ENCODE data around the gene ANKS1B.
"Not testable (repeated sequence)": the region's sequence is repeated elsewhere in the genome, so short reads cannot be mapped to it uniquely, and the experiment has no call there.

ANKS1B gene

DNA sequence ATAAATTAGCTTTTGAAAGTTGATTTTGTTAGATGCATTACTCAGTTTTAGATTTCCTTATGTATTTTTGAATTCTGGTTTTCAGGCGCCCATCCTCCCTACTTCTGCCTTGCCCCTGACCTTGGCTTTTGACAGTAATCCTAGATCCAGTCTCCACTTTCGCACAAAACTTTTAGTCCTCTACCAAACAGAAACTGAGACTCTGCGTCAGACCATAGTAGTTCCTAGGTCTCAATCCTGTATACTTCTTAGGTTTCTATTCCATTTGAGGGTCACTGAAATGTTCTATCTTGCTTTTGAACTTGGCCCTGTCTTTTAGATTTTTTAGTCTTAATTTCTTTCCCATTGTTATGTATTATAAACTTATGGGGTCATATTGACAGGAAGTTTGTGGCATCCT is 645.1 kb downstream of the ANKS1B start:
- DNase-seq, result no peak

DNA sequence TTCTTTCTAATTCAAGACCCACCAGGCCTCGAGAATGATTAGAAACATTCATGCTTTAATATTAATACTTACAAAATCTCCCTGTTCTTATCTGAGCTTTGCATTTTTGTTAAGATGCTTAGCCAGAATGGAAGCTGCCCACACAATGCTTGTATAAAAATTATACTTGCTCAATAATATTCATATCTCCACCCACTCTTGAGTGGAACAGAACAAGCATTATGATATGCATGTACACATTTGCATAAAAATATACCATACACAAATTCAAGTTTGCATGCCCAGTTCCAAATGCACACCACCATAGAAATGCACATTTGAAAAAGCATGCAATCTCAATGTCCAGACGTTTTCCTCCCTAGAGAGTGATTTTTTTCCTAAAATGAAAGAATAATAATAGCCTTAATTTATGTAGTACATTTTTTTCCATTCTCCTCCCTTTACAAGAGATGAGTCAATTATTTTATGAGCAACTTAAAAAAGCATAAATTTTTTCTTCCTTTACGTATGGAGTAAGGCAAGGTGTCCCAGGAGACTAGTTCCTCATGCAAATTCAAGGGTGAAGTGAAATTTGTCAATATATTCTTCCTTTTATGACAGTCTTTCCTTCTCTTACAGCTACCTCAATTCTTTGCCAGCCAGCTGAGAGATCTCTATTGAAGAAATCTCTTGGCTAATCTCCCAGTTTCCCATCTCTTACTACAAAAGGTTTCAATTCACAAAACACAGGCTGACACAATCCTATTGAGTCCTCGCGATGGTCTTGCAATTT is 650.3 kb downstream of the ANKS1B start:
- no peak for DNase-seq

DNA sequence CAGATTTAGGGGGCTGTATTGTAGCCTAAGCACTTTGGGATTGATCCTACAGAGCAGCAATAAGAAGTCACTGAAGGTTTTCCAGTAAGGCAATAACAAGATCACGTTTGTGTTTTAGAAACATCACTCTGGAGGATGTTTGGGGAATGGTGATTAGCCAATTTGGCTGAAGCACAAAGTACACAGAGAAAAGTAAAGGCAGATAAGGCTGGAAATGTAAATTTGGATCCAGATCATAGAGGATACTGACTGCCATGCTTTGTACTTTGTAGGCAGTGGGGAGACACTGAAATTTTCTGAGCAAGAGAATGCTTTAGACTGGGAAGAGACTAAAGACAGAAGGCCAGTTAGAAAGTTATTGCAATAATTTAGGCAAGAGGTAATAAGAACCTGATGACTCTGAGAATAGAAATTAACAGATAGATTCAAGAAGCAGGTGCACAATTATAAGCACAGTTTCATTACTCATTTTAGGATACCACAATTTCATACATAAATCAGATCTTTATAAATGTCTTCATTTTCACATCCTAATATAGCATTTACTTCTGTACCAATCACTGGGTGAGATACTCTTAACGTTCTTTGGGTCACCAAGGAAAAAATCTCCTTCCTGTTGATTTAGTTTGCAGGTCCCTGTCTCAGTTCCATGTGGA is 651.7 kb downstream of the ANKS1B start:
- DNase-seq, result no peak

DNA sequence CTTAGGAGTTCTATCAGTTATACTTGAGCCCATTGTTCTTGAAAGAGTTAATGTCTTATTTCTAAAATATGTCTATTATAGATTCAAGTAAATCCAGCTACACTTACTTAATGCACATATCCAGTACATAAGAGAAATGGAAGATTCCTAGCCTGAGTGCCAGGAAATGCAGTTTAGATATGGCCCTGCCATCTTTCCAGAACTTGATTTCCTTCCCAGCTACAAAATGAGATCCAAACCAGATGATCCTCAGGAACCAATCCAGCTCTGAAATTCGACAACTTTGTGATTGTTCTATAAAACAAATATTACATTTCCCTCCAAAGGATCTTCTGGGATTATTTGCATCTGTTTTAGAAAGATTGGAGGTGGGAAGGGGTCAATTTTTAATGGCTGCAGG is 654.5 kb downstream of the ANKS1B start:
- no peak for DNase-seq

DNA sequence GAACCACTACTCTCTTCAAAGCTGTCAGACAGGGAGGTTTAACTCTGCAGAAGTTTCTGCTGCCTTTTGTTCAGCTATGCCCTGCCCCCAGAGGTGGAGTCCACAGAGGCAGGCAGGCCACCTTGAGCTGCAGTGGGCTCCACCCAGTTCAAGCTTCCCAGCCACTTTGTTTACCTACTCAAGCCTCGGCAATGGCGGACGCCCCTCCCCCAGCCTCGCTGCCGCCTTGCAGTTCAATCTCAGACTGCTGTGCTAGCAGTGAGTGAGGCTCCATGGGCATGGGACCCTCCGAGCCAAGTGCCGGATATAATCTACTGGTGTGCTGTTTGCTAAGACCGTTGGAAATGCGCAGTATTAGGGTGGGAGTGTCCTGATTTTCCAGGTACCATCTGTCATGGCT is 663.5 kb downstream of the ANKS1B start:
- not testable (repeated sequence) for DNase-seq

DNA sequence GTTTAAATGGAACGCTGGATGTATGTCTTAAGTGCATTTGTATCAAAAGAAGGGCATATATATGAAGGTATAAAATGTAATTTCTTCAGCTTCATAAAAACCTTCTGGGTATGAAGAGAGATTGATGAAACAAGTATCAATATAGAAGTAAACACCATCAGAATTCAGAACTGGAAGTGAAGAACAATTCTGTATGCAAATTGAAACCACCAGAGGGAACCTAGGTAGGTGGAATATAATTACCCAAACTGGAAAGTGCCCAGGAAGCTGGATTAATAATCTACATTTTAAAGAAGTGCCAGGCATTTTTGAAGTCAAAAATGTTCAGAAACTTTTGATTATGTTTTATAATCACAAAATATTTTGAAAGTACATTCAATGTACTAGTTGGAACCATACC is 673.4 kb downstream of the ANKS1B start:
- DNase-seq, result no peak

DNA sequence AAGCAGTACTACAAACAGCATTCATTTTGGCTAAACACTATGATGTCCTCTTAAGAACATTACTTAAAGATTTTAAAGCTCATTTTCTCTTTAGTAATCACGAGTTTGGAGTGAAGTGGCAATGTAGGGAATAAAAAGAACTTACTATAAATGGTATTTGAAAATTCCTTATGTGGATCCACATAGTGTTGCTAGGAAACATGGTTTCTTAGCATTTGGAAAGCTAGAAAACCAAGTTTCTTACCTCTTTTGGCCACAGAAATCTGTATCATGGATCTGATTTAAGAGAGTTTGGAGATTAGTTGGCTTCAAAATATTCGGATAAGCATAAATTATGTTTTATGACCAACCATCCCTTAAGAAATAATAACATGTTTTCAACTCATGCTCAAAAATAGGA is 674.9 kb downstream of the ANKS1B start:
- DNase-seq, result no peak

DNA sequence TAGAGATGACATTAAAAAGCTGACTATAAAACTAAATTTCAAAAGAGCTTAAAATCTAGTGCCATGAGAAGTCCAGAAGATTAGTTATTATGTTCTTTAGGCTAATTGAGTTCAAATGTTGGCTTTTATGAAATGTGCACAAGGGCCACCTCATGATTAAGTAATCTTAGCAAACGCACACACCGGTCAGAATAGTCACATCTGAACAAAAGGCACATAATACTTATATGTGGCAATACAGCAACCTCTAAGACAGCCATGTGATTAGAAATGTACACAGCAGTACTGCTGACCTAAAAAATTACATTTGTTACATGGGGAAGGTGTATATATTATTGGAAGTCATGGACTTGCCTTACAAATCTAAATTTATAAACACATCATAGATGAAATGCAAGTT is 681.9 kb downstream of the ANKS1B start:
- no peak for DNase-seq

DNA sequence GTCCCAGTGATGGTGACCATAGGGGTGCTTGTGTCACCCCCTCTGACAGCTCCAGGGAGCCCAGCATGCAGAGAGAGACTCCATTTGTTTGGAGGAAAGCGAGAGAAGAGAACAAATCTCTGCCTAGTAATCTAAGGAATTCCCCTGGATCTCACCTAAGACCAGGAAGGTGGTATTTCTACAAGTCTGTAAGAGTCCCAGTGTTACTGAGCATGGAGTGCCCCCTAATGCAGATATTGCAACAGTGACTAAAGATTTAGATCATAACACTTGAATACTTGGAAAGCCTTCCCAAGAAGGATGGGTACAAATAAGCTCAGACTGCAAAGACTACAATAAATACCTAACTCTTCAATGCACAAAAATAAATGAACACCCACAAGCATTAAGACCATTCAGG is 697.6 kb downstream of the ANKS1B start:
- no peak for DNase-seq

DNA sequence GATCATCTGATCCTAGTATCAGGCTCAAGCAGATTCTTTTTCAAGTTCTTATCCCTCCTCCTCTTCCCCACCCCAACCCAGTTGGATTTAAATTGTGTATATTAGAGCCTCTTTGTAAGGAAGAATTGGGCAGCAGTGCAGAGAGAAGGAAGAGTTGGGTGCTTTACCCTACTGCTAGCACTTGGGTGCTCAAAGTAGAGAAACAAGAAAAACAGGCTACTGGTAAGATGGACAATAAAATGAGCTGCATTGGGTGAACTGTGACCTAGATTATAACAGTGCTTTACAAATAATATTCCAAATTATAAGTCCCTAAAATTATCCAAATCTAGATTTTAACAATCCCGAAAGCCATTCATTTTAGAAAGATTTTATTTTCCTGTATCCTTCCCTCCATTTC is 700.6 kb downstream of the ANKS1B start:
- no peak for DNase-seq

DNA sequence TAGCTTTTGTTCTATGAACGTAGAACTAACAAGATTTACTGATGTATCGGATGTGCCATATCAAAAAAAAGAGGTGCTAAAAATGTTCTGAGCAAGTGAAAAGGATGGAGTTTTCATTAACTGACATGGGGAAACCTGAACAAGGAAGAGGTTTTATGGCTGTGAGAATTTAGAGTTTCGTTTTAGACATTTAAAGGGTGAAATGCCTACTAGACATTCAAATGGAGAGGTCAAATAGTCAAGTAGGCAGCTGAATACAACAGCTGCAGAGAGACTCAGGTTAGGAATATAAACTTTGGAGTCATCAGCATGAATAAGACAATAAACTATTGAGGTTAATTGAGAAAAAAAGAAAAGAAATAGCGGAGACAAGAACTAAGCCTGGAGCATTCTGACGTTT is 702.1 kb downstream of the ANKS1B start:
- no peak for DNase-seq

DNA sequence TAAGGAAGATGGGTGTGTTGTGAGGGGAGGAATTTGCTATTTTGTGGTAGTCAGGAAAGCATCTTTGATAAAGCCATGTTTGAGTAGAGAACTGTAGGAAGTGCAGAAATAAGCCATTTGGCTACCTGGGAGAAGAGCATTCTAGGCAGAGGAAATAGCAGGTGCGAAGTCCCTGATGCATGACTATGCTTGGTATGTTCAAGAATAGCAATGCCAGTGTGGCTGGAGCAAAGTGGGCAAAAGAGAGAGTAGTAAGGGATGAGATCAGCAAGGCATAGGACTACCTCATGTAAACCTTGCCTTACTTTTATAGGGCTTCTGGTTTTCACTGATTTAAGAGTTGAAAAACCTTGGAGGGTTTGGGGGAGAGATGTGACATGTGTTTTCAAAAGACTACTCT is 702.6 kb downstream of the ANKS1B start:
- DNase-seq, result no peak

DNA sequence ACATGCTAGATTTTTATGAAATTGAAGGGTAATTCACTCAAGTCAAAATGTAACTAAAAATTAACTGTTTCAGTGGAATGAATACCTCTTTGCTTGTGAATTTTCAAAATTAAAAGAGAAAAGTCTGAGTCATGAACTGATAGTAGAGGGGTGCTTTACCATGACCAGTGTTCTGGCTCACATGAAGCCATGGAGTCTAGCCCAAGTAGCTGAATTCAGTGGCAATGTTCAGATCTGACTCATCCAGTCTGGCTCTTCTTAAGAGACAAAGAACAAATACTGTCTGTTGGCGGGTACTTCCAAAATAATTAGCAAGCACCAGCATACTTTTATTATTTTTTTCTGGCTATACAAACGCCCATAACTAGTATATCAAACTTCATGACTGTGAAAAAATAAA is 703.5 kb downstream of the ANKS1B start:
- no peak for DNase-seq

DNA sequence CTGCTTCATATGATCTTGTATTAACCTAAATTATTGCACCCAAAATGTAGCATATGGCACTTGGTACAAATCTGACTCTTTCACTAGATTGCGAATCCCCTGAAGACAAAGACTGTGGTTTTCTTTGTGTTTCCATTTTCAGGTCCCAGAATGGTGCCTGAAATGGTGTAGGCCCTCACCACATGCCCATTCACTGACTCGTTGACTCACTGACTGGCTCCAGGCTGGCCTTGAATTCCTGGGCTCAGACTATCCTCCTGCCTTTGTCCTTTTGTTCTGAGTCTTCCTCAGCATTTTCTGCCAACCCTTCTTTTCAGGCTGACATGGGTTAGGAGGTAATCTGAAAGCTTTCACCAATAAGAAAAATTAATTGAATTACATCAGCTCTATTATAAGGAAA is 705.8 kb downstream of the ANKS1B start:
- DNase-seq, result no peak

DNA sequence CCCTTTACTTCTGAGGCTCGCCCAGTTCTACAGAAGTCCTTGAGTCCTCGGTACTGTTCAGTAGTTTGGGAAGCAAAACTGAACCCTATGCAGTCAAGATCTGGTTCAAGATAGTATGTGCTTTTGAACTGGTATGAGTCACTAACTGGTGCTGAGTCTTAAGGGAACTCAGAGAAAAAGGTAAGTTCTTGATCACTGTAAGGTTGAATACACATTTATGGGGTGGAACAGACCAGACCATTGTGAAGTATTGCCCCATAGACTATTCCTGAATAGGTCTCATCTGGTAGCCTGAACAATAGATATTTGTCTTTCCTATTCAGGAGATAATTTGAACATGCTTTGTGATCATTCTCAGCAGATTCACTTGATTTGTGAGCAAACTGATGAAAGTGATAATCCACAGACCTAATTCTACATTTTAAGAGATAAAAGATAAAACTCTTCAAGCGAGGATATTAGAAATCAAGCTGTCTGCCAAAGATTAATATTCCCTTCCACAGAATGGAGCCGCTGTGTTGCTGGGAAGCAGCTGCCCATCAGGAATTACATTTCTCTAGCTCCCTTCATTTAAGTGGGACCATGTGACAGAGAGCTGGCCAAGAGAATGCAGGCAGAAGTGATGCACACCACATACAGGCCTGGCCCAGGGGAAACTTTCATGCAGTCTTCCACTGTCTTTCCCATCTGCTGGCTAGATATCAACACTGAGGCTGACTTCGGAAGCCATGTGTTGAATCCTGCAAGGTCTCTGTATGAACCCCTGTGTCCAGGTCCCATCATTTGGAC is 707.0 kb downstream of the ANKS1B start:
- DNase-seq, result no peak

DNA sequence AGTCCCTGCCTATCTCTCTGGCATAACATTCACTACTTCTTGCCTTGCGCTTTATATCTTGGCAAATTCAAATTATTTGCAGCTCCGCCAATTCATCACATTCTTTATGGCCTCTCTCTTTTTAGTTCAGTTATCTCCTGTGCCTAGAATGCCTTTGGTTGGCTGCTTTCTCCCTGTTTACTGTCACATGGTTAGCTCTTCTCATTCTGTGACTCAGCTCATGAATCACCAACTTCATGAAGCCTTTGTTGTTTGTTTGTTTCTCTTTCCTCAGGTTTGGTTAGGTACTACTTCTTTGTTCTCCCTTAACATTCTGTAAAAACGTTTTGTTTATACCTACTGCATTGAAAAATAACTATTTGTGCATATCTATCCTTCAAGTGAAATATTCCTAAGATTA is 713.7 kb downstream of the ANKS1B start:
- DNase-seq, result no peak

DNA sequence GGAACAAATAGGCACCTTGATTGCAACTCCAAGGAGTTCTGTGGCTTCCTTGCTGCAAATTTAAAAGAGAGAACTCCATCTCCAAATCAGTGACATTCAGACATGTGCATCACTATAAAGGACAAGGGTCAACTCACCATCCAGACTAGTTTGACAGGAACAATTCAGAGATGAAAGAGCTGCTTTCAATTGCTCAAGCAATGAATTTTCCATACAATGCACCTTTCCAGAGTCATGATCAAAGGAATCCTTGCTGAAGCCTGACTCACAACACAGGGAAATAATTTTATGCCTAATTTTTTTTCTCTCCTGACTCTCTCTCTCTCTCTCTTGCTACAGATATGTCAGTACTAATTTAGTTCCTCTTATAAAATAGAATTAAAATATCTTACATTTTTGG is 717.7 kb downstream of the ANKS1B start:
- DNase-seq, result no peak

DNA sequence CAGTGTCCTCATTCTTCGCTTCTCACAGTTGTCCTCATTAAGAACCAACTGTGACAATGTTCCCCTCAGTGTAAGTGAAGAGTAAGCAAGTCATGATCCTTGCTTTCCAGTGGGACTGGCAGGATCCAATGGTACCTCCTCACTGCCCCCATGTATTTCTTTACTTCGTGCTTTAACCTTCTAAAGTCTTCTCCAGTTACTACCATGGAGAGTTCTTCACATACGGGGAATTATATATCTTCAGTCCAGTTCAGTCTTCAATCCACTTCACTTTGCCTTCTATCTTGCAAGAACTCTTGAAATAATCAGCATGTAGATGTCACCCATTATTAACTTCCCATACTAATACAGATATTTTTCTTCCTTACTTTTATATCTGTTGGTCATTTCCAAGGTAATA is 719.1 kb downstream of the ANKS1B start:
- no peak for DNase-seq

DNA sequence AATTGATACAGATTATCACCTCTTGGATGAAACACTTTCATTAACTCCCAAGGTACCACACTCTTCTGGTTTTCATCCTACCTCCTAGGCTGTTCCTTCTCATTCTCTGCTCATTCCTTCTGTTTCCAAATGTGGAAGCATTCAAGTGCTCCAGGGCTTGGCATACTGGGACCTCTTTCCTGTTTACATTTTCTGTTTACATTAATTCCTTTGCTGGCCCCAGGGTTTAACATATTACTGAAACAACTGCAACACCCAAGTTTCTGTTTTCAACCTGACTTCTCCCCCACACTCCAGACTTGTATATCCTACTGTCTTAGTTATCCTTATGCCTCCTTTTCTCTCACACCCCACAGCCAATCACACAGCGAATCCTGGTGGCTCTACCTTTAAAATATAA is 723.5 kb downstream of the ANKS1B start:
- DNase-seq, result no peak

DNA sequence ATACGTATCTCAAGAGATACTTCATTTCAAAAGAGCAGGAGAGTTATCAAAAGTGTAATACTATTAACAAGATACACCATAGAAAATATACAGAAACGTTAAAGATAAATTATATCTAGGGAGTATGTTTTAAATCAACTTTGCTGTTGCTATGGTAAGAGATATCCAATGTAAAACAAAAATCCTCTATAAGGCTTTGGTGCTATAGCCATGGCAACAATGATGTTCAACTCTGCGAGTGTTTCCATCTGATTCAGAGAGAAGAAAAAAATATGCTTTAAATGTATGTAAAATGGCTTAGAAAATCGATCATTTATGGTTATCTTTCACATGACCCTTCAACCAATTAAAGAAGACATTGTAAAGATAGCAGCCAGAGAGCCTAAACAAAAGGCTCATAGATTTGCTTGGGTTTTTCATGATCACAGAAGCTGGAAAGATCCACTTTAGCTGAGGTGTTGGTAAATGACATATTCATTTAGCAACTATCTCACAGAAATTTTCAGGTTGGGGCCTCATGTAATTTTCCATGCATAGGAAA is 724.2 kb downstream of the ANKS1B start:
- DNase-seq, result no peak

DNA sequence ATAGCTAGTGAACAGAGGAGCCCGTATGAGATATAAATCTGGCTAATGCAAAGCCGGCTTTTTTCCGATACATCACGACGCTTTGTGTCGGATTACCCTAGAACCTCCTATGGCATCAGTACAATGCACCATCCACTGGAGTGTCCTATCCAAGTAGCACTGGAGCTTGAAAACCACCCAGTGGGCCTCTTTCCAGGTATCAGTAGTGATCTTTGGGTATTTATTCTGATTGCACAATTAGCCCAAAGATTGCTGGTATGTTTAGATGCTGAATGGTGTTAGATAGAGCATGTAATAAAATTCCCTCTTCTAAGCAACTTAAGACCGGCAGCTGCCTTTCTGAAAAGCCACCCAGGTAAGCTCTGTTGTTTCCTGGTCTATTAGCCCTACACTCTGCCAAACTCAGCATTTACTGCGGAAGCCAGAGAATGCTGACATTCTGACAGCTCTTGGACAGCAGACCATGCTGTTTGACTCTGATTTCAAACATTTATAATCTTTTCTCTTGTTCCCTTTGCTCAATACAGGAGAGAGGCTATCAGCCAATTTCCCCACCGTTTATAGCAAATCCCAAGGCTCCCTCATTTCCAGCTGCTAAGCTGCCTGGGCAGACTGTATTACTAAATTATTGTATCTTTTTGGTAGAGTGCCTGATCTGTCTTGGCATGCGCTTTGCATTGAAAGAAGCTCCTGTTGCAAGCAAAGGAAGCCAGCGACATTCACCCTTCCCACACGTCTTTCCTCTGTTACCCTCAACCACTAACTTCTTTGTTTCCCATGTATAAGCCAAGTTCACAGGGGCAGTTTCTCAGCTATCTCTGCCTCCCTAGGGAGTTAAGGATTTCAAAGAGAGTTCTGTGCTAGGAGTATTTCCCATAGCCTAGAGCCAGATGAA is 725.4 kb downstream of the ANKS1B start:
- DNase-seq, result no peak

DNA sequence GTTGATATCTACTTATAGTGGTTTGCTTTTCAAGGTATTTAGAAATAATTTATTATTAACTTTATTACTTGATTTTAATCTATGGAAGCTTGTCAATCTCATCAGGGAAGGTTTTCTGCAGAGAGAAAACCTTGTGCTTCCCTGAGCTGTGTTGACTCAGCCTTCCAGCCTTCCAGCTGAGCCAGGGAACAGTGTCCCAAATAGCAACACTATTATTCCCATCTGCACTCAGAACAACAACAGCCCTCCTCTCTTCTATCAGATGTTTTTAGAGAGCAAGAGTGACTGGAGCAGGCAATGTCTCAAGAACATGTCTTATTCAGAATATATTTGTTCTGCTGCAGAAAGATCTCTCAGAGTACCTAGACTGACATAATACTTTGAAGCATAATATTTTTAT is 727.1 kb downstream of the ANKS1B start:
- DNase-seq, result no peak

DNA sequence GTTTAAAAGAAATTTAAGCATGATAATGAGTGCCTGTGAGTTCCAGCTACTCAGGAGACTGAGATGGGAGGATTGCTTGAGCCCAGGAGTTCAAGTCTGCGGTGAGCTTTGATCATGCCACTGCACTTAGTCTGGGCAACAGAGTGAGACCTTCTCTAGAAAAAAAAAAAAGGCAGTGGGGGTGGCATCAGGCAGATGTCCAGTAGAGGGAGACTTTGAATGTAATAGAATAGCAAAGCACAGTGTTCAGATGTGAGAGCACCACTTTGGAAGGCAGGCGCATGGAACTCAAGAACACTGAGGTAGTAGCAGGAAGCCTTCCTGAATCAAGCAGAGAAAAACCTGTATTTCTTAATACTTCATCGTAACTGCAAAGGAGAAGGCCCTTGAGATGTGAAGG is 731.7 kb downstream of the ANKS1B start:
- no peak for DNase-seq
